HepG2 (cell line): ENCODE results near the gene PGS1. TPM values are rescaled to one million over a fixed set of nuclear protein-coding genes. Genes with fewer than 3 reads are reported as not detected.

Experiments used
- BRCA1 ChIP-seq: sonication (generic); formaldehyde crosslinking; IDR thresholded peaks from 2 replicates; pipeline ENCODE4 v1.4.0; 2020; ENCODE audit warnings: missing genetic modification reagents
- CHD2 ChIP-seq: IDR thresholded peaks from 2 replicates; pipeline ENCODE4 v1.6.1; 2011; ENCODE audit warnings: low read depth, low read length, improper control_type of control experiment
- HMGA1 ChIP-seq: sonication (generic); formaldehyde crosslinking; conservative IDR thresholded peaks from 2 replicates; pipeline ENCODE4 v1.4.0; 2020; ENCODE audit warnings: missing genetic modification reagents
- MLLT10 ChIP-seq: sonication (generic); formaldehyde crosslinking; IDR thresholded peaks from 2 replicates; pipeline ENCODE4 v1.4.0; 2020; ENCODE audit warnings: missing genetic modification reagents
- NCOA1 ChIP-seq: sonication (generic); formaldehyde crosslinking; IDR thresholded peaks from 2 replicates; pipeline ENCODE4 v1.9.0; 2021; ENCODE audit warnings: missing genetic modification reagents
- NFATC3 ChIP-seq: sonication (generic); formaldehyde crosslinking; IDR thresholded peaks from 2 replicates; pipeline ENCODE4 v1.5.1; 2020; ENCODE audit warnings: mild to moderate bottlenecking, missing genetic modification reagents
- NR1H2 ChIP-seq: sonication (generic); formaldehyde crosslinking; IDR thresholded peaks from 2 replicates; pipeline ENCODE4 v1.8.1; 2022; ENCODE audit warnings: low read depth, missing genetic modification reagents, borderline replicate concordance
- NRL ChIP-seq: sonication (generic); formaldehyde crosslinking; IDR thresholded peaks from 2 replicates; pipeline ENCODE4 v1.5.0; 2020; ENCODE audit warnings: missing genetic modification reagents, mild to moderate bottlenecking, moderate library complexity, borderline replicate concordance
- RARG ChIP-seq: sonication (generic); formaldehyde crosslinking; IDR thresholded peaks from 2 replicates; pipeline ENCODE4 v1.4.0; 2020; ENCODE audit warnings: low read depth, mild to moderate bottlenecking, missing genetic modification reagents
- RBFOX2 ChIP-seq: fragments of 200-400 bp; formaldehyde crosslinking; IDR thresholded peaks from 2 replicates; pipeline ENCODE4 v1.6.1; 2017; ENCODE audit warnings: low read depth, mild to moderate bottlenecking, low read length
- SYNCRIP ChIP-seq: fragments of 200-400 bp; formaldehyde crosslinking; IDR thresholded peaks from 2 replicates; pipeline ENCODE4 v1.6.1; 2018; ENCODE audit warnings: mild to moderate bottlenecking, low read depth, low read length; ENCODE audit not compliant: insufficient read depth
- ZFAT ChIP-seq: sonication (generic); formaldehyde crosslinking; conservative IDR thresholded peaks from 2 replicates; pipeline ENCODE4 v1.8.1; 2023; ENCODE audit warnings: missing genetic modification reagents, inconsistent platforms
- ZNF253 ChIP-seq: sonication (generic); formaldehyde crosslinking; IDR thresholded peaks from 2 replicates; pipeline ENCODE4 v1.8.0; 2022; ENCODE audit warnings: mild to moderate bottlenecking, missing genetic modification reagents, borderline replicate concordance
- ZNF30 ChIP-seq: sonication (generic); formaldehyde crosslinking; IDR thresholded peaks from 2 replicates; pipeline ENCODE4 v1.5.0; 2020; ENCODE audit warnings: mild to moderate bottlenecking, missing genetic modification reagents
- ZNF382 ChIP-seq: sonication (generic); formaldehyde crosslinking; IDR thresholded peaks from 2 replicates; pipeline ENCODE4 v1.5.0; 2020; ENCODE audit warnings: missing genetic modification reagents, mild to moderate bottlenecking, borderline replicate concordance
- ZNF674 ChIP-seq: sonication (generic); formaldehyde crosslinking; IDR thresholded peaks from 2 replicates; pipeline ENCODE4 v1.5.0; 2020; ENCODE audit warnings: low read depth, mild to moderate bottlenecking, missing genetic modification reagents
- ZNF713 ChIP-seq: sonication (generic); formaldehyde crosslinking; IDR thresholded peaks from 2 replicates; pipeline ENCODE4 v1.4.0; 2020; ENCODE audit warnings: mild to moderate bottlenecking, missing genetic modification reagents
- ZNF850 ChIP-seq: sonication (generic); formaldehyde crosslinking; conservative IDR thresholded peaks from 2 replicates; pipeline ENCODE4 v1.9.0; 2021; ENCODE audit warnings: mild to moderate bottlenecking, missing genetic modification reagents
- ZSCAN12 ChIP-seq: sonication (generic); formaldehyde crosslinking; IDR thresholded peaks from 2 replicates; pipeline ENCODE4 v1.9.0; 2021; ENCODE audit warnings: mild to moderate bottlenecking, missing genetic modification reagents
- ZUFSP ChIP-seq: sonication (generic); formaldehyde crosslinking; IDR thresholded peaks from 2 replicates; pipeline ENCODE4 v1.9.0; 2021; ENCODE audit warnings: missing genetic modification reagents, mild to moderate bottlenecking, borderline replicate concordance
- ZZZ3 ChIP-seq: sonication (generic); formaldehyde crosslinking; IDR thresholded peaks from 2 replicates; pipeline ENCODE4 v1.4.0; 2020; ENCODE audit warnings: missing genetic modification reagents, mild to moderate bottlenecking, borderline replicate concordance
- polyA plus RNA-seq, 8 experiments: library from polyadenylated mRNA; depleted of rRNA in 3 of 8; stranded (reverse) in 7 of 8; unstranded in 1 of 8; fragments of >200 nt; fragmentation: Illumina TruSeq in 4 of 8; extraction: Trizol in 4 of 8; gene quantifications; 2 replicates each; pipeline versions ENCODE4 v1.2.1 to v1.2.3, GENCODE V29; 2011 to 2016; ENCODE audit warnings: low read depth in 4 of 8, missing spikeins in 1 of 8, mixed read lengths in 1 of 8; ENCODE audit not compliant: insufficient read depth in 1 of 8
- total RNA-seq, 5 experiments: library from RNA; depleted of rRNA; stranded (reverse); fragments of >200 nt; fragmentation: Illumina TruSeq; extraction: Trizol; gene quantifications; 2 replicates each; pipeline ENCODE4 v1.2.3, GENCODE V29; 2016; ENCODE audit warnings: low read depth in 1 of 5
- TF ChIP-seq, protein P1 (sequence below): IDR thresholded peaks from 2 replicates; pipeline ENCODE4 v1.6.1; 2012; ENCODE audit warnings: low read length, improper control_type of control experiment
- TF ChIP-seq, protein P2 (sequence below): IDR thresholded peaks from 2 replicates; pipeline ENCODE4 v1.6.1; 2016; ENCODE audit warnings: missing compliant biosample characterization, missing genetic modification reagents, borderline replicate concordance
- TF ChIP-seq, protein P3 (sequence below): sonication (generic); formaldehyde crosslinking; IDR thresholded peaks from 2 replicates; pipeline ENCODE4 v1.4.0; 2020; ENCODE audit warnings: mild to moderate bottlenecking, missing genetic modification reagents

The PGS1 gene
- total and polyA plus RNA-seq, 2 of the 13 experiments (the other 11 are each of a cell fraction or from before 2014, with no cell fraction given): 25.9 to 31.5 TPM

- TF ChIP-seq, protein P1, sequence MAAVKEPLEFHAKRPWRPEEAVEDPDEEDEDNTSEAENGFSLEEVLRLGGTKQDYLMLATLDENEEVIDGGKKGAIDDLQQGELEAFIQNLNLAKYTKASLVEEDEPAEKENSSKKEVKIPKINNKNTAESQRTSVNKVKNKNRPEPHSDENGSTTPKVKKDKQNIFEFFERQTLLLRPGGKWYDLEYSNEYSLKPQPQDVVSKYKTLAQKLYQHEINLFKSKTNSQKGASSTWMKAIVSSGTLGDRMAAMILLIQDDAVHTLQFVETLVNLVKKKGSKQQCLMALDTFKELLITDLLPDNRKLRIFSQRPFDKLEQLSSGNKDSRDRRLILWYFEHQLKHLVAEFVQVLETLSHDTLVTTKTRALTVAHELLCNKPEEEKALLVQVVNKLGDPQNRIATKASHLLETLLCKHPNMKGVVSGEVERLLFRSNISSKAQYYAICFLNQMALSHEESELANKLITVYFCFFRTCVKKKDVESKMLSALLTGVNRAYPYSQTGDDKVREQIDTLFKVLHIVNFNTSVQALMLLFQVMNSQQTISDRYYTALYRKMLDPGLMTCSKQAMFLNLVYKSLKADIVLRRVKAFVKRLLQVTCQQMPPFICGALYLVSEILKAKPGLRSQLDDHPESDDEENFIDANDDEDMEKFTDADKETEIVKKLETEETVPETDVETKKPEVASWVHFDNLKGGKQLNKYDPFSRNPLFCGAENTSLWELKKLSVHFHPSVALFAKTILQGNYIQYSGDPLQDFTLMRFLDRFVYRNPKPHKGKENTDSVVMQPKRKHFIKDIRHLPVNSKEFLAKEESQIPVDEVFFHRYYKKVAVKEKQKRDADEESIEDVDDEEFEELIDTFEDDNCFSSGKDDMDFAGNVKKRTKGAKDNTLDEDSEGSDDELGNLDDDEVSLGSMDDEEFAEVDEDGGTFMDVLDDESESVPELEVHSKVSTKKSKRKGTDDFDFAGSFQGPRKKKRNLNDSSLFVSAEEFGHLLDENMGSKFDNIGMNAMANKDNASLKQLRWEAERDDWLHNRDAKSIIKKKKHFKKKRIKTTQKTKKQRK: no peak
- TF ChIP-seq BRCA1 (CRISPR knock-in tag) (no peak), MLLT10 (CRISPR knock-in tag) (no peak), ZZZ3 (CRISPR knock-in tag) (0 out of 2 replicates have a peak, but pooled peaks have one; percentile 57), ZFAT (no peak), RBFOX2 (no peak), RARG (CRISPR knock-in tag) (peak; percentile 51; the same call in 1 of the 2 replicates), ZNF850 (CRISPR knock-in tag) (no peak), NFATC3 (CRISPR knock-in tag) (no peak), ZSCAN12 (CRISPR knock-in tag) (no peak), ZNF674 (CRISPR knock-in tag) (no peak), CHD2 (no peak), SYNCRIP (no peak), ZNF30 (CRISPR knock-in tag) (no peak), ZNF713 (no peak), NRL (CRISPR knock-in tag) (peak; percentile 67; the same call in 1 of the 2 replicates), NR1H2 (CRISPR knock-in tag) (peak; percentile 75; the same call in 1 of the 2 replicates), ZNF253 (CRISPR knock-in tag) (0 out of 2 replicates have a peak, but pooled peaks have one; percentile 69), HMGA1 (CRISPR knock-in tag) (no peak), NCOA1 (CRISPR knock-in tag) (no peak), ZNF382 (CRISPR knock-in tag) (no peak), ZUFSP (CRISPR knock-in tag) (no peak)
- TF ChIP-seq, protein P2, sequence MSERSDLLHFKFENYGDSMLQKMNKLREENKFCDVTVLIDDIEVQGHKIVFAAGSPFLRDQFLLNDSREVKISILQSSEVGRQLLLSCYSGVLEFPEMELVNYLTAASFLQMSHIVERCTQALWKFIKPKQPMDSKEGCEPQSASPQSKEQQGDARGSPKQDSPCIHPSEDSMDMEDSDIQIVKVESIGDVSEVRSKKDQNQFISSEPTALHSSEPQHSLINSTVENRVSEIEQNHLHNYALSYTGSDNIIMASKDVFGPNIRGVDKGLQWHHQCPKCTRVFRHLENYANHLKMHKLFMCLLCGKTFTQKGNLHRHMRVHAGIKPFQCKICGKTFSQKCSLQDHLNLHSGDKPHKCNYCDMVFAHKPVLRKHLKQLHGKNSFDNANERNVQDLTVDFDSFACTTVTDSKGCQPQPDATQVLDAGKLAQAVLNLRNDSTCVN (CRISPR knock-in tag): peak; percentile 76; the same call in 1 of the 2 replicates
- TF ChIP-seq, protein P3, sequence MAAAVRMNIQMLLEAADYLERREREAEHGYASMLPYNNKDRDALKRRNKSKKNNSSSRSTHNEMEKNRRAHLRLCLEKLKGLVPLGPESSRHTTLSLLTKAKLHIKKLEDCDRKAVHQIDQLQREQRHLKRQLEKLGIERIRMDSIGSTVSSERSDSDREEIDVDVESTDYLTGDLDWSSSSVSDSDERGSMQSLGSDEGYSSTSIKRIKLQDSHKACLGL (CRISPR knock-in tag): peak; percentile 65; the same call in 1 of the 2 replicates
Measured at GRCh38 chr17:78421534-78422266, 43.3 kb downstream of the PGS1 start (continued).
